OCI-LY1 (cell line): Measurements from ENCODE around the gene SCNN1B.

Experiments
- H2AFZ ChIP-seq: fragments of 200-600 bp; sonication (generic), shearing (Covaris generic); 2 replicates; pipeline ENCODE4 v1.6.0; 2014; ENCODE audit warnings: antibody characterized with exemption, mild to moderate bottlenecking, low read length
- H3F3A ChIP-seq: fragments of 200-600 bp; sonication (generic), shearing (Covaris generic); 2 replicates; pipeline ENCODE4 v1.6.0; 2014; ENCODE audit warnings: mild to moderate bottlenecking, antibody characterized with exemption, low read length, moderate library complexity; ENCODE audit not compliant: insufficient read depth
- H3K27ac ChIP-seq: fragments of 200-600 bp; sonication (generic); 2 replicates; pipeline ENCODE4 v1.5.1; 2014; ENCODE audit warnings: low read length, mixed run types, mild to moderate bottlenecking, low read depth; ENCODE audit not compliant: poor library complexity, severe bottlenecking
- H3K27me3 ChIP-seq: fragments of 200-600 bp; sonication (generic); 2 replicates; pipeline ENCODE4 v1.6.0; 2014; ENCODE audit warnings: antibody characterized with exemption, mild to moderate bottlenecking, low read length, moderate library complexity; ENCODE audit not compliant: insufficient read depth
- H3K36me3 ChIP-seq: fragments of 200-600 bp; sonication (generic); 2 replicates; pipeline ENCODE4 v1.6.1; 2014; ENCODE audit warnings: mild to moderate bottlenecking, antibody characterized with exemption, low read length, moderate library complexity, mixed read lengths; ENCODE audit not compliant: insufficient read depth
- H3K4me1 ChIP-seq: fragments of 200-600 bp; sonication (generic); 2 replicates; pipeline ENCODE4 v1.5.1; 2014; ENCODE audit warnings: mild to moderate bottlenecking, low read length, moderate library complexity; ENCODE audit not compliant: insufficient read depth, severe bottlenecking
- H3K4me2 ChIP-seq: fragments of 200-600 bp; sonication (generic), shearing (Covaris generic); 2 replicates; pipeline ENCODE4 v1.6.1; 2014; ENCODE audit warnings: low read length
- H3K4me3 ChIP-seq: fragments of 200-600 bp; sonication (generic); 2 replicates; pipeline ENCODE4 v1.5.1; 2014; ENCODE audit warnings: low read length, low read depth, mild to moderate bottlenecking, mixed read lengths; ENCODE audit not compliant: poor library complexity, severe bottlenecking
- H3K79me2 ChIP-seq: fragments of 200-600 bp; shearing (Covaris generic); 2 replicates; pipeline ENCODE4 v1.6.1; 2016; ENCODE audit warnings: mixed run types, low read length, mixed read lengths; ENCODE audit not compliant: insufficient read depth
- H3K9ac ChIP-seq: fragments of 200-600 bp; sonication (generic), shearing (Covaris generic); 2 replicates; pipeline ENCODE4 v1.6.1; 2014; ENCODE audit warnings: mild to moderate bottlenecking, low read length, mixed read lengths
- H3K9me2 ChIP-seq: fragments of 200-600 bp; sonication (generic), shearing (Covaris generic); 2 replicates; pipeline ENCODE4 v1.6.1; 2014; ENCODE audit warnings: low read depth, mild to moderate bottlenecking, low read length, mixed read lengths
- H3K9me3 ChIP-seq: fragments of 200-600 bp; shearing (Covaris generic); 2 replicates; pipeline ENCODE4 v1.6.1; 2014; ENCODE audit warnings: low read length, mixed read lengths
- H4K20me1 ChIP-seq: fragments of 200-600 bp; sonication (generic), shearing (Covaris generic); 2 replicates; pipeline ENCODE4 v1.6.0; 2016; ENCODE audit warnings: mild to moderate bottlenecking, low read length; ENCODE audit not compliant: insufficient read depth
- EZH2 ChIP-seq: fragments of 200-600 bp; sonication (generic), shearing (Covaris generic); IDR thresholded peaks from 2 replicates; pipeline ENCODE4 v1.8.0; 2017; ENCODE audit warnings: borderline replicate concordance, mixed run types, mild to moderate bottlenecking, antibody characterized with exemption, low read length, moderate library complexity, mixed read lengths
- TF ChIP-seq, protein P1 (sequence below): fragments of 200-600 bp; sonication (generic), shearing (Covaris generic); IDR thresholded peaks from 2 replicates; pipeline ENCODE4 v1.5.1; 2017; ENCODE audit warnings: mild to moderate bottlenecking, antibody characterized with exemption, low read length, moderate library complexity, mixed read lengths

The SCNN1B gene

DNA sequence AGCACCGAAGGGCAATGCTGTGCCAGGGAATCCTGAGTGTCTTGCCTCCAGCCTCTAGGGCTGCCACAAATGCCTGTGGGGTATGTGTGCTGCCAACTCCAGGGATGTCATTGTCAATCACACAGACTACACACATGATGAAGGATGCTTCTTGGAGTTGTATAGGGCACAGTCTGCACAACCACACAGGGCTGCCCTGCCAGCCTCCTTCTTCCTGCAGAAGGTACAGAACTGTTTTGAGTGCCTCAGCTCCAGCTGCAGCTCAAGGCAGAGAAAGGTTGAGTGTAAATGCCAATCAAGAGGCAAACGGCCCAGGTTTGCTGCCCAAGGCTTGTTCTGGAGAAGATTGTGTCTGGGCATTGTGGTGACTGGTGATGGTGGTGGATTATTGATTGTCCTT lies 15.6 kb downstream of the SCNN1B start:
- Histone ChIP-seq H2AFZ (no peak overlapping the region), H3K4me1 (no peaks in the 10 kb centered on the region), H3K36me3 (no peaks in the 10 kb centered on the region), H3K27me3 (no peaks in the 10 kb centered on the region), H3K27ac (no peak overlapping the region), H3K9me3 (no peaks in the 10 kb centered on the region), H3K4me3 (no peak overlapping the region), H3K9me2 (no peaks in the 10 kb centered on the region), H3F3A (no peaks in the 10 kb centered on the region), H4K20me1 (no peaks in the 10 kb centered on the region), H3K4me2 (no peak overlapping the region), H3K79me2 (no peaks in the 10 kb centered on the region), H3K9ac (no peak overlapping the region)
- TF ChIP-seq, protein P1, sequence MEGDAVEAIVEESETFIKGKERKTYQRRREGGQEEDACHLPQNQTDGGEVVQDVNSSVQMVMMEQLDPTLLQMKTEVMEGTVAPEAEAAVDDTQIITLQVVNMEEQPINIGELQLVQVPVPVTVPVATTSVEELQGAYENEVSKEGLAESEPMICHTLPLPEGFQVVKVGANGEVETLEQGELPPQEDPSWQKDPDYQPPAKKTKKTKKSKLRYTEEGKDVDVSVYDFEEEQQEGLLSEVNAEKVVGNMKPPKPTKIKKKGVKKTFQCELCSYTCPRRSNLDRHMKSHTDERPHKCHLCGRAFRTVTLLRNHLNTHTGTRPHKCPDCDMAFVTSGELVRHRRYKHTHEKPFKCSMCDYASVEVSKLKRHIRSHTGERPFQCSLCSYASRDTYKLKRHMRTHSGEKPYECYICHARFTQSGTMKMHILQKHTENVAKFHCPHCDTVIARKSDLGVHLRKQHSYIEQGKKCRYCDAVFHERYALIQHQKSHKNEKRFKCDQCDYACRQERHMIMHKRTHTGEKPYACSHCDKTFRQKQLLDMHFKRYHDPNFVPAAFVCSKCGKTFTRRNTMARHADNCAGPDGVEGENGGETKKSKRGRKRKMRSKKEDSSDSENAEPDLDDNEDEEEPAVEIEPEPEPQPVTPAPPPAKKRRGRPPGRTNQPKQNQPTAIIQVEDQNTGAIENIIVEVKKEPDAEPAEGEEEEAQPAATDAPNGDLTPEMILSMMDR, result no peak
- no peak for TF ChIP-seq EZH2

DNA sequence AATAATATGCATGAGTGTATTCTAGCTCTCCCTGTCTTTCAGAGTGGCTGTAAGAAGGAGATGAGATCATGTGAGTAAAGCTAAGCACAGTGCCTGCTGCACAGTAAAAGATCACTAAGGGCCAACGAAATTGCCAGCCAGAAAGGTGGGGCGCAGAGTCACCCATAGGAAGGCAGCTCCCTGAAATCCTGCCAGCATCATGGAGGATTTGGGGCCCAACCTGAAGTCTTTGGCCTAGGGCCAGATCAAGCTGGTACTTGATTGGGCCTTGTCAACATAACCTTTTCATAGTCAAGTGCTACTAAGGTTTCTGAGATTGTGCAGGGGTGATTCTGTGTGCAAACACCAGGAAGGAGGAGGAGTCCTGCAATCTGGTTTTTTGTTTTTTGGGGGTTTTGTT lies 16.5 kb downstream of the SCNN1B start:
- H3K27ac ChIP-seq, result no peak overlapping the region

DNA sequence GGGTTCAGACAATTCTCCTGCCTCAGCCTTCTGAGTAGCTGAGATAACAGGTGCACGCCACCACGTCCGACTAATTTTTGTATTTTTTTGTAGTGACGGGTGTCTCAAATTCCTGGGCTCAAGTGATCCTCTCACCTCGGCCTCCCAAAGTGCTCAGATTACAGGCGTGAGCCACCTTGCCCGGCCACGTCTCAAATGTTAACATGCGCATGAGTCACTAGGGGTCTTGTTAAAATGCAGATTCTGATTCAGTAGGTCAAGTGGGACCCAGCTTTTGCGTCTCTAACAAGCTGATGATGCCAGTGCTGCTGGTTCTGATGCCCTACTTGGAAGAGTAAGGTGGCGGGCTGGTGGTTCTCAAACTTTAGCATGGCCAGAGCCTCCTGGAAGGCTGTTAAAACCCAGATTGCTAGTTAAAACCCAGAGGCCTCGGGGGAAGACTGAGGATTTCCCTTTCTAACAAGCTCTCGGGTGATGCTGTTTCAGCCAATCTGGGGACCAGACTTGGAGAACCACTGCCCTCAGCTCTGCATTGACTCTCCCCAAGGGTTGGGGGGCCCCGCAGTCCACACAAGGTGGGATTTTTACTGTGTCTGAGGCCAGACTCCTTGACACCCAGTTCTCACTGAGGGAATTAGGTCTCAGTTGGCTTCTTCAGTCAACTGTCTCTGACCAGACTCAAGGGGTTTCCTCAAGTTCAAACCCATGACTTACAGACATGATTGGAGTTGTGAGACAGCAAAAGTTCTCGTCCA lies 17.9 kb downstream of the SCNN1B start:
- no peak overlapping the region for H3K27ac ChIP-seq

More for the DNA sequence above, 16.5 kb downstream of the SCNN1B start:
- Histone ChIP-seq H3K9me2 (no peaks in the 10 kb centered on the region), H3K79me2 (no peaks in the 10 kb centered on the region), H2AFZ (no peak overlapping the region), H3K9ac (no peak overlapping the region), H4K20me1 (no peaks in the 10 kb centered on the region), H3K9me3 (no peaks in the 10 kb centered on the region), H3K4me1 (peaks cover 8% of the 10 kb centered on the region), H3K4me3 (no peak overlapping the region), H3K27me3 (no peaks in the 10 kb centered on the region), H3F3A (no peaks in the 10 kb centered on the region), H3K36me3 (no peaks in the 10 kb centered on the region), H3K4me2 (no peak overlapping the region)
- TF ChIP-seq, protein P1, result no peak
- no peak for TF ChIP-seq EZH2

DNA sequence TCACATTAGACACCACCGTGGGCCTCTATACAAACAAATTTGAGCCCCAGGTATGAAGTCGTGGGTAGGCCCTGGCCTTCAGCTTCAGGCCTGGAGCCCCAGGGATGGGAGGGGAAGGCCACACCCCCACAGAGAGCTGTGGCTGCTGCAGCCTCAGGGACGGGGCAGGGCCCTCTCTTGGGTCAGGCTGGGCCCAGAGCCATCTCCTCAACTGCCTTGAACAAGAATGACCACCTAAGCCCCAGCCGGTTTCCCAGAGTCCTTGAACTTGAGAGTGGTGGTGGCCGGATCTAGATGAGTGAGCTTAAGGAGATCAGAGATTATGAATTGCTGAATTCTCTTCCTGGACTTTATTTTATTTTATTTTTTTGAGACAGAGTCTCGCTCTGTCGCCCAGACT lies 18.6 kb downstream of the SCNN1B start:
- H3K27me3 ChIP-seq, result no peaks in the 10 kb centered on the region
- H3K79me2 ChIP-seq, result no peaks in the 10 kb centered on the region
- H3K9me2 ChIP-seq, result no peaks in the 10 kb centered on the region
- no peak overlapping the region for H3K27ac ChIP-seq
- H3K36me3 ChIP-seq, result no peaks in the 10 kb centered on the region
- no peak overlapping the region for H3K4me3 ChIP-seq
- H2AFZ ChIP-seq, result no peak overlapping the region
- TF ChIP-seq, protein P1, result no peak
- no peak for TF ChIP-seq EZH2
- H3K4me1 ChIP-seq, result peaks cover 11% of the 10 kb centered on the region
- no peaks in the 10 kb centered on the region for H3F3A ChIP-seq
- no peaks in the 10 kb centered on the region for H3K9me3 ChIP-seq
- H4K20me1 ChIP-seq, result no peaks in the 10 kb centered on the region
- H3K4me2 ChIP-seq, result no peak overlapping the region
- H3K9ac ChIP-seq, result no peak overlapping the region

More for the DNA sequence above, 17.9 kb downstream of the SCNN1B start:
- Histone ChIP-seq H3K36me3 (no peaks in the 10 kb centered on the region), H4K20me1 (no peaks in the 10 kb centered on the region), H3K9ac (no peak overlapping the region), H3K4me3 (no peak overlapping the region), H3F3A (no peaks in the 10 kb centered on the region), H3K4me2 (no peak overlapping the region), H3K9me2 (no peaks in the 10 kb centered on the region), H2AFZ (no peak overlapping the region), H3K9me3 (no peaks in the 10 kb centered on the region), H3K4me1 (peaks cover 11% of the 10 kb centered on the region), H3K27me3 (no peaks in the 10 kb centered on the region), H3K79me2 (no peaks in the 10 kb centered on the region)
- TF ChIP-seq EZH2, result no peak
